GM19455 (cell line): ENCODE results near the gene BARHL1.

Source experiments
- ATAC-seq: cut with Tn5 transposase; IDR thresholded peaks from one replicate; pipeline ENCODE4 v1.9.1; 2021; ENCODE audit not compliant: unreplicated experiment

The BARHL1 gene

GRCh38 chr9:132609829-132610228, 27.4 kb downstream of the BARHL1 start:
- ATAC-seq = no peak

DNA sequence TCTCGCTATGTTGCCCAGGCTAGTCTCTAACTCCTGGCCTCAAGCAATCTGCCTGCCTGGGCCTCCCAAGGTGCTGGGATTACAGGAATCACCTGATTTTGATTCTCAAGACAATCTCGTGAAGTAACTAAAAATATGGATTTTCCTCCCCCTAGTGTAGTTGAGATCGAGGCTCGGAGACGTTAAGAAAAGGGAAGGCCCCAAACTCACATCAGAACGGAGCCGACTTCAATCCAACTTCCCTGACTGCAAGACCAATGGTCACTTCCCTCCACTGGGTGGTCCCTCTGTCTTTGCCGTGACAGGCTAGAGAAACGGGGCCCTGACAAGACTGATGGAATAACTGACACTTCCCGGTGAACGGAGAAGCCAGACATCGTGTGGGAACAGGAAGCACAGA, 28.3 kb downstream of the BARHL1 start:
- no peak for ATAC-seq

- ATAC-seq = no peak
Observed at GRCh38 chr9:132614324-132614723, 31.9 kb downstream of the BARHL1 start.

- ATAC-seq = no peak
Observed at GRCh38 chr9:132615774-132616173, 33.4 kb downstream of the BARHL1 start.

DNA sequence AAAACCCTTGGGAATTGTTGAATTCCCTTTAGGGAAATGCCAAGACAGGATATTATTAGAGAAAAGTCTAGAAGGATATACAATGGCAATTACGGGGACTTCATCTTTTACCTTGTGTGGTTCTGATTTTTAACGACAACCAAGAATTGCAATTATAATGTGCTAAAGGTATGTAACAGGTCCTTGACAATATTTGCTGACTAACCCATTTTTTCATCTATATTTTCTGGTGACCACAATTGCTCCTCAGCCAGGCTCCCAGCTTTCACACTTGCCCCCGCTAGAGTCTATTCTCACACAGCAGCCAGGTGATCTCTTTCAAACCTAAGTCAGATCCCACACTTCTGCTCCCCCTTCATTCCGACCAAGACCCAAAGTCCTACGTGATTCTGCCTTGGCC, 34.3 kb downstream of the BARHL1 start:
- ATAC-seq = no peak

DNA sequence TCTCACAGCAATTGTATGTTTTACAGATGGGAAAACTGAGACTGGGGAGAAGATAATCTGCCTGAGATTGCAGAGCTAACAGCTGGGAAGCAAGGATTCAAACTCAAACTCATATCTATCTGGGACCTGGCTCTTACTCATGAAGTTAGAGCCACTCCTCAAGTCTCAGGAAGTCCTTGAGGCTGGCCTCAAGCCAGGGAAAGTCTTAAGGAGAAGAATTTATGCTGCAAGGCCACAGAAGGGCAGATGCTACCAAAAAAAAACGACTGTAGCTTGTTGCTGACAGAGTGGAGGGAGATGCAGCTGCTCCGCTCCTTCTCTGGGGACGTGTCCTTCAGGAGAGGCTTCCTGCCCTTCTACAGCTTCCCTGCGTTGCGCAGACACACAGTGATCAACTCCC, 39.8 kb downstream of the BARHL1 start:
- no peak for ATAC-seq

DNA sequence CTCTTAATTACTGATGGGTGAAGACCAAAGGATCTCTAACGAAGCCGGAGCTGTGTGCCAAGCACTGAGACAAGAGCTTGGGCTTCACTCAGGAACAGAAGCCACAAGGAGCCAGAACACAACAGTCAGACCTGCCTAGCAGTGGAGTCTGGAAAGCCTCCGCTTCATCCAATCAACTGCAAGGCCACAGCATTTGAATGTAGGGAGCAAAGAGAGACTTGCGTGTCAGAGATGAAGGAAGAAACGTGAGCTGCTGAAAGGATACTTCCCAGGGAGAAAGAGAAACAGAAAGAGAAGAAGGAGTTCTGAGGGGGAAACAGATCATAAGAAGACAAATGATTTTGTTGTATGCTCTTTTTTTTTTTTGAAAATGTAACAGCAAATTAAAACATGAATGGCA, 43.9 kb downstream of the BARHL1 start:
- no peak for ATAC-seq

- ATAC-seq = no peak
Observed at GRCh38 chr9:132627106-132627505, 44.7 kb downstream of the BARHL1 start.

- no peak for ATAC-seq
Observed at GRCh38 chr9:132627594-132627993, 45.2 kb downstream of the BARHL1 start.

- ATAC-seq = no peak
Observed at GRCh38 chr9:132628746-132629145, 46.3 kb downstream of the BARHL1 start.

GRCh38 chr9:132630116-132630515, 47.7 kb downstream of the BARHL1 start:
- no peak for ATAC-seq

DNA sequence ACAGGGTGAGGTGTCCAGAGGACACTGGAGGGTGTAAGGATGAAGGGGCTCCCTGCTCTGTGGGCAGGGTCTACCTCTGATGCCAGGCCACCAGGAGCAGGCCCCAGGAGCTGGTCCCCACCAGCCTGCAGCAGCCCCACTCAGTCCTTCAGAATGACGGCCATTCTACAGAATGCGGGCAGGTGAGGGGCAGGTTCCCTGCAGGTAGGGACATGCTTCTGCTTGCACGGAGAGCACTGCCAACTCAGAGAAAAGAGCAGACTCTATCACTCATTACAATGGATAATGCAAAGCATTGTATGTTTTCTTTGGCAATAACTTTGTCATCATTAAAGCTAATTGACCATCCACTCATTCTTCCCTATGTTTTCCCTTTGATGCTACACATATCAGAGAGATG, 48.4 kb downstream of the BARHL1 start:
- no peak for ATAC-seq

DNA sequence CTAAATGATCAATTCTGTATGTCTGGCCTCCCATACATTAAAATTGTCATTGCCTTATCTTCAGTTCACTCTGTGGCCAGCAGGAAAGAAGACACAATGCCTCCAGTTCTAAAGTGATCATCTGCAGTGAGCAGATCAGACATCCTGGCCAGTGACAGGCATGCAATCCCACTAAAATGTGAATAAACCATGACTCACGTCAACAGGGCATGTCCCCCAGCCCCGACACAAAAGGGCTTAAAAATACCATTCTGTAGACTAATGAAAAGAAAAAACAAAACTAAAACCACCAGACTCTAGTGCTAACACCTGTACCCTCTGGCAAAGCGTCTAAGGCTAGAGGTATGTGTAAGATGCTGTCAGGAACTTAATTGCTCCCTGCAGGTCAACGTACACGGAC, 48.9 kb downstream of the BARHL1 start:
- no peak for ATAC-seq

DNA sequence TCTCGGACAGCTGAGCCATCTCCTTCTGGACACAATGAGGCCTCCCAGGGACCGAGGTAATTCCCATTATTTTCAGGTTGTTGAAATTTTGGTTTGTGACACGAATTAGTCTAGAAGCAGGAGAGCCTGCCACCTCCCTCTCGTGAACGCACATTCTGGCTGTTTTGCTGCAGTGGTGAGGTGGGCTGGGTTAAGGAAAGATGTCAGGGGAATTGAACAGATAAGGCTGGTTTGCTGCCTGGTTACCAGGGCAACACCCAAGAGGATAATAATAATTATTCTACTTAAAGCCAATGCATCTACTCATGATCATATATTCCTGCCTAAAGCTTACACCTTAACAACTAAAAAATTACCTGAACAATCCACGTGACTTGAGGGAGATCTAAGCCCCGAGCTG, 49.3 kb downstream of the BARHL1 start:
- ATAC-seq = no peak

DNA sequence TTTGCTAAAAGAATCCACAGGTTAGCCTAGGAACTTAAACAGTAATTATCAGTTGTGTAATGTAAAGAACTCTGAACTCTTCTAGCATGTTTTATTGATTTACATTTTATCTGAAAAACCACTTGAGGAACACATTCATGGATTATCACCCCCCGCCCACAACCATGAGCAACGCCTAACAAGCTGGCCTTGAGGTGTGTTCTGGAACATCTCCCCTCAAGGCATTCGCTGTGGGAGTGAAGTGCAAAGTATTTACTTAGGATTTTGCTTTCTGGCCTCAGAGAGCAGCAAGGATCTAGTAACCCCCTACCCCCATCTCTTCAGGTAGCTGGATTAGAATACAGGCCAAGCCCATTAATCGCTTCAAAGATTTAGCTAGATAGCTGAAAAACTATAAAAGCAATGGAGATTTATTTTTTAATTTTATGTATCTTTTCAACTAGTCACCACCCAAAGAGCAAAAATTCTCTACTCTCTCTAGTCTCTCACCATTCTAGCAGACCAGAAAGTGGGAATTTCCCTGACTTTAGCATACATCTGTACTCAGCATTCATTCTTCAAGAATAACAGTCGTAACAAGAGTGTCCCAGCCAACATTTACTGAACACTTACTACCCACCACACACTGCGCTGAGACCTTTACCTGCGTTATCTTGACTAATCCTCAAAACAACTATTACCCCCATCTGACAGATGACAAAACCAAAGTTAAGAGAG, 50.2 kb downstream of the BARHL1 start:
- ATAC-seq = no peak

- ATAC-seq = no peak
Observed at GRCh38 chr9:132634327-132634726, 51.9 kb downstream of the BARHL1 start.

- no peak for ATAC-seq
Observed at GRCh38 chr9:132637351-132637750, 54.9 kb downstream of the BARHL1 start.

- ATAC-seq = no peak
Observed at GRCh38 chr9:132637801-132638200, 55.4 kb downstream of the BARHL1 start.

DNA sequence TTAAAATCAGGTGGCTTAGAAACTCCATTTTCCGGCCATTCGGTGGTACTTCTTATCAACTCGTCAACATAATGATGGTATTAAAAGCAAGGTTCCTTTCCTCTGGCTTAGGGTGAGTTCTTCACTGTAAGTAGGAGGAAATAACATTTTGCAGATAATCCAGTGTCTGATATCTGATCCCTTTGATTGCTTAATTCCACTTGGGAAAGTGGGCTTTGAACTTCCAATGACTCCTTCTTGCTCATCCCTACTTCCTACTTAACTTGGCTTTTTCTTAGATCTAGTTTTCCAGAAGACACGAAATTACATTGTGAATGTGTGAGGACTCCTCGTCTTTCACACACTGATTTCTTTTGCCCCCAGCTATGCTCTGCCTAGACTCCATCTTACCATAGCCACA, 55.8 kb downstream of the BARHL1 start:
- ATAC-seq = no peak

DNA sequence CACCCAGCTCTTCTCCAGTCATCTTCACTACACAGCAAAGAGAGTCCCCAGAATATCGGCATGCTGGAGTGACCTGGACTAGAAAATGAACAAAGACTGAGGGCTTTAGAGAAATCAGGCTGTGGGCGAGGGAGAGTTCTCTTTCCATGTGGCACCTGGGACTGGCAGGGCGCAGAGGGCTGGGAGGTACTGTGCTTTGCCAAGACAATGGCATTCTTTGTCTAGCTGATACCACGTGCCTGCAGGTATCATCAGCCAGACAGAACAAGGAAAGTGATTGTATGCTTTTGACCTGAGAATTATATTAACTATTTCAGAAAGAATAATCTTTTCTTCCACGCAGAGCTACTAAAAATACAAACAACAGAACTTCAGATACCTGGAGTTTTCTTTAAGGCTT, 56.9 kb downstream of the BARHL1 start:
- no peak for ATAC-seq
